Endodermal cell (in vitro differentiated cells): ENCODE measurements around the gene DTWD2. TPM values are rescaled to one million over a fixed set of nuclear protein-coding genes. Genes with fewer than 3 reads are reported as not detected.

Experiments
- DNase-seq: peaks from one replicate; pipeline ENCODE4 v3.0.0-alpha.2; 2017
- H3K27ac ChIP-seq: 2 replicates; pipeline ENCODE4 v1.5.1; 2013; ENCODE audit warnings: mild to moderate bottlenecking, low read depth, low read length, moderate library complexity
- H3K27me3 ChIP-seq: 2 replicates; pipeline ENCODE4 v1.6.1; 2013; ENCODE audit warnings: mild to moderate bottlenecking, low read length, moderate library complexity; ENCODE audit not compliant: insufficient read depth, control insufficient read depth, poor library complexity, severe bottlenecking
- H3K36me3 ChIP-seq: 2 replicates; pipeline ENCODE4 v1.7.0; 2013; ENCODE audit warnings: mild to moderate bottlenecking, low read length, moderate library complexity; ENCODE audit not compliant: control insufficient read depth, insufficient read depth
- H3K4me1 ChIP-seq: one replicate; pipeline ENCODE4 v1.7.0; 2013; ENCODE audit warnings: low read length; ENCODE audit not compliant: control insufficient read depth, insufficient read depth
- H3K4me3 ChIP-seq: 2 replicates; pipeline ENCODE4 v1.5.1; 2013; ENCODE audit warnings: mild to moderate bottlenecking, low read length, moderate library complexity
- H3K9ac ChIP-seq: 2 replicates; pipeline ENCODE4 v1.6.1; 2013; ENCODE audit warnings: mild to moderate bottlenecking, low read length, moderate library complexity; ENCODE audit not compliant: poor library complexity, severe bottlenecking; ENCODE audit errors: extremely low read depth
- H3K9me3 ChIP-seq: 2 replicates; pipeline ENCODE4 v1.6.1; 2013; ENCODE audit warnings: mild to moderate bottlenecking, low read length, moderate library complexity; ENCODE audit not compliant: control insufficient read depth
- H3K27ac Mint-ChIP-seq: 2 replicates; pipeline ENCODE4 v1.8.0; 2020; ENCODE audit warnings: mixed read lengths
- H3K27me3 Mint-ChIP-seq: 2 replicates; pipeline ENCODE4 v1.8.0; 2021; ENCODE audit warnings: mild to moderate bottlenecking, mixed read lengths; ENCODE audit not compliant: insufficient read depth
- H3K36me3 Mint-ChIP-seq: 2 replicates; pipeline ENCODE4 v1.8.0; 2020; ENCODE audit warnings: low read depth, mixed read lengths
- H3K4me1 Mint-ChIP-seq: 2 replicates; pipeline ENCODE4 v1.8.0; 2020; ENCODE audit warnings: mixed read lengths
- H3K4me3 Mint-ChIP-seq: 2 replicates; pipeline ENCODE4 v1.8.0; 2020; ENCODE audit warnings: mild to moderate bottlenecking, moderate library complexity, mixed read lengths
- H3K9me3 Mint-ChIP-seq: 2 replicates; pipeline ENCODE4 v1.8.0; 2020; ENCODE audit warnings: mild to moderate bottlenecking, mixed read lengths
- WGBS, 2 experiments: methylation state at CpG; one replicate each; pipeline versions ENCODE4 v1.1.5 to v1.1.7; 2013; ENCODE audit warnings: missing lambda C conversion rate in 2 of 2, mixed read lengths in 1 of 2; ENCODE audit not compliant: insufficient coverage in 1 of 2, insufficient read length in 1 of 2; 5-methylcytosine and 5-hydroxymethylcytosine counted together
- total RNA-seq, 2 donors: library from RNA; stranded (reverse); fragmentation: NEBNext Ultra II Directional in 1 of 2; extraction: Animal tissue kit (Norgen Biotek cat#: 25700) in 1 of 2; gene quantifications; 2 replicates in 1 of 2; 3 replicates in 1 of 2; pipeline ENCODE4 v1.2.1, GENCODE V29; 2021
- TF ChIP-seq, protein P1 (sequence below): fragments of 200-600 bp; sonication (generic); conservative IDR thresholded peaks from 2 replicates; pipeline ENCODE4 v1.5.0; 2021; ENCODE audit warnings: antibody characterized with exemption, mild to moderate bottlenecking

Gene DTWD2
- total RNA-seq, 2 donors from 2014 or later = 15.2 to 34.9 TPM

GRCh38 chr5:118924006-118924389, 64.3 kb downstream of the DTWD2 start:
- H3K9me3 Mint-ChIP-seq = no peaks in the 10 kb centered on the region

DNA sequence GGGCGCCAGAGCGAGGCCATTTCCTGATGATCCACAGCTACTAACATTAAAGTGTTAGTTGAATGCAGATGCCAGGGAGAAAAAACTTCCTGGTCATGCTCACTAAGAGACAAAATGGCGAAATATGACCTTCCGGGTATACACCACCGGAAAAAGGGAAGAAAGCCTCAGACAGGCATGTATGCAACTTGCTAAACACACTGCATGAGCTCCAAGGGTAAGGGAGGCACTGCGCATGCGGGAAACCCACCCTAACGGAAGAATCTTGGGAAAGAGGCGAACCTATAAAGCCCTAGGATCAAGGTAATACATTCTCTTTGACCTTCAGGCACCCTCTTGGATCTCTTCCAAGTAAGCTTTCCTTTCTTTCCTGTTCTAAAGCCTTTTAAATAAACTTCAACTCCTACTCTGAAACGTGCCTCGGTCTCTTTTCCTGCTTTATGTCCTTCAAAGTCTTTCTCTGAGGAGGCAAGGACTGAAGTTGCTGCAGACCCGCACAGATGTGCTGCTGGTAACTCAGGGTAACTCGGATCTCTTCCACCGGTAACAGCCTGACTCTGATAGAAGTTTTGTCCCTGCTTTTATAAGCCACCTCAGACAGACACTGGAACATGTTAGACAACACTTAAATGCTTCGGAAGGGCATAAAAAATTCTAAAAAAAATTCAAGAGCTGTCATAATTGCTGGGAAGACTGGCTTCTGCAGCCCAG, 64.9 kb downstream of the DTWD2 start:
- no peak overlapping the region for H3K27ac ChIP-seq
- peaks cover 26% of the 10 kb centered on the region for H3K4me1 Mint-ChIP-seq
- no peak for DNase-seq
- peak overlapping the region; percentile 54 for H3K27ac Mint-ChIP-seq
- no peaks in the 10 kb centered on the region for H3K9me3 Mint-ChIP-seq
- peaks cover 13% of the 10 kb centered on the region for H3K9me3 ChIP-seq
- no peaks in the 10 kb centered on the region for H3K4me1 ChIP-seq
- H3K27me3 ChIP-seq = no peaks in the 10 kb centered on the region
- peaks cover 74% of the 10 kb centered on the region for H3K36me3 ChIP-seq
- H3K4me3 Mint-ChIP-seq = no peak overlapping the region
- 92% methylated on average over 11 to 15 of the region's 15 CpGs for WGBS, 2 experiments
- TF ChIP-seq, protein P1, sequence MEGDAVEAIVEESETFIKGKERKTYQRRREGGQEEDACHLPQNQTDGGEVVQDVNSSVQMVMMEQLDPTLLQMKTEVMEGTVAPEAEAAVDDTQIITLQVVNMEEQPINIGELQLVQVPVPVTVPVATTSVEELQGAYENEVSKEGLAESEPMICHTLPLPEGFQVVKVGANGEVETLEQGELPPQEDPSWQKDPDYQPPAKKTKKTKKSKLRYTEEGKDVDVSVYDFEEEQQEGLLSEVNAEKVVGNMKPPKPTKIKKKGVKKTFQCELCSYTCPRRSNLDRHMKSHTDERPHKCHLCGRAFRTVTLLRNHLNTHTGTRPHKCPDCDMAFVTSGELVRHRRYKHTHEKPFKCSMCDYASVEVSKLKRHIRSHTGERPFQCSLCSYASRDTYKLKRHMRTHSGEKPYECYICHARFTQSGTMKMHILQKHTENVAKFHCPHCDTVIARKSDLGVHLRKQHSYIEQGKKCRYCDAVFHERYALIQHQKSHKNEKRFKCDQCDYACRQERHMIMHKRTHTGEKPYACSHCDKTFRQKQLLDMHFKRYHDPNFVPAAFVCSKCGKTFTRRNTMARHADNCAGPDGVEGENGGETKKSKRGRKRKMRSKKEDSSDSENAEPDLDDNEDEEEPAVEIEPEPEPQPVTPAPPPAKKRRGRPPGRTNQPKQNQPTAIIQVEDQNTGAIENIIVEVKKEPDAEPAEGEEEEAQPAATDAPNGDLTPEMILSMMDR = no peak
- H3K9ac ChIP-seq = no peak overlapping the region
- H3K4me3 ChIP-seq = no peak overlapping the region
- H3K27me3 Mint-ChIP-seq = no peaks in the 10 kb centered on the region
- peaks cover 38% of the 10 kb centered on the region for H3K36me3 Mint-ChIP-seq

More at GRCh38 chr5:118924006-118924389, 64.3 kb downstream of the DTWD2 start:
- DNase-seq = no peak
- Histone ChIP-seq H3K9me3 (peaks cover 13% of the 10 kb centered on the region), H3K4me1 (peaks cover under 1% of the 10 kb centered on the region), H3K36me3 (peaks cover 74% of the 10 kb centered on the region), H3K27ac (no peak overlapping the region), H3K27me3 (no peaks in the 10 kb centered on the region), H3K4me3 (no peak overlapping the region), H3K9ac (no peak overlapping the region)
- H3K4me3 Mint-ChIP-seq = no peak overlapping the region
- no peaks in the 10 kb centered on the region for H3K27me3 Mint-ChIP-seq
- TF ChIP-seq, protein P1 = no peak
- H3K27ac Mint-ChIP-seq = peak overlapping the region; percentile 54
- peaks cover 36% of the 10 kb centered on the region for H3K36me3 Mint-ChIP-seq
- WGBS, 2 experiments = 85% methylated on average over 1 of the region's 1 CpG; no CpG with 5 or more reads in 1 of the 2 experiments
- peaks cover 29% of the 10 kb centered on the region for H3K4me1 Mint-ChIP-seq

- peaks cover 10% of the 10 kb centered on the region for H3K9me3 ChIP-seq
- Mint-ChIP-seq H3K9me3 (no peaks in the 10 kb centered on the region), H3K4me1 (peaks cover 26% of the 10 kb centered on the region), H3K27me3 (no peaks in the 10 kb centered on the region), H3K27ac (no peak overlapping the region), H3K36me3 (peaks cover 46% of the 10 kb centered on the region), H3K4me3 (no peak overlapping the region)
- WGBS, 2 experiments = 98 to 100% methylated on average over 1 to 2 of the region's 2 CpGs
- H3K9ac ChIP-seq = no peak overlapping the region
- TF ChIP-seq, protein P1 = no peak
- H3K4me3 ChIP-seq = no peak overlapping the region
- H3K36me3 ChIP-seq = peaks cover 70% of the 10 kb centered on the region
- H3K4me1 ChIP-seq = no peaks in the 10 kb centered on the region
- no peak for DNase-seq
- no peak overlapping the region for H3K27ac ChIP-seq
- H3K27me3 ChIP-seq = no peaks in the 10 kb centered on the region
These were observed 66.5 kb downstream of the DTWD2 start for GRCh38 chr5:118921866-118922265.
